ENCODE data around the gene NPAS1.

DNA sequence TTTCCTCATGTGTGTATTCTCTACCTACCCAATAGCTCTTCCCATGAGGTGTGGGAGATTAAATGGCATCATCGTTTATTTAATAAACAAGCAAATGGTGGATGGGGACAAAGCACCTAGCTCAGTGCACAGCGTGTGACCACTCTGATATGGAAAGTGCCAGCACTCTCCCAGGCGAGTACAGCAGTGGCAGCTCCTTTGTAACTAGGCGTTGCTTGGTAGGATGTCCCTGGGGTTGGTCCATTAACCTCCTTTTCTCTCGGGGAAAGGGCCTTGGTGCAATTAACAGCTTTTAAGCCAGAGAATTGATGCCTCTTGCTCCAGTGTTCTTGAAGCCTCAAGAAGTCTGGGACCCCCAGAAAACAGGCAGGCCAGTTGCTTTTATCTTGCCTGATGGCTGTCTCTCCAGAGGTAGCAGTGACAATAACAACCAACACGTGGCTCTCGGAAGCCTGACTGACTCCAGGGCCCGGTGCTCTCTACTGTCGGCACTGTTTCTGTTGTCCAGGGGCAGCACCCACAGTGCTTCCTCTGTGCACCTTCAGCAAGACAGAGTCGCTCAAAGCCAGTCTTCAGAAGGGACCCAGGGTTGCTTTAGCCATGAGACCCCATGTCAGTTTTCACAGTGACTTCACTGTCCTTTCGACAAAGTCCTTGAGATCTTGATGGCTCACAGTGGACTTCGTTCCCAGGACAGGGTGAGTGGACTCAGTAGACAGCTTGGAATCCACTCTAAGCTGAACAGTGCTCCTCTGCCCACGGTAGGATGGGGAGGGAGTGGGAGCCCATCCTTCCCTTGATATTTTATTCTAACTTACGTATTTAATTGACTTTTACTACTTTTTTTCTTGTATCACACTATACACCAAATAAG is 33.9 kb upstream of the NPAS1 start:
- TF ChIP-seq CTCF (conservative IDR thresholded peaks at IDR 0.05; ENCODE audit: low read depth in 2 of 2) (no peak), EZH2 (IDR thresholded peaks at IDR 0.05; ENCODE audit: low read depth, unreplicated experiment) (no peak), CREB1 (CRISPR knock-in tag; IDR thresholded peaks at IDR 0.05; ENCODE audit: low read depth) (no peak), POLR2AphosphoS5 (IDR thresholded peaks at IDR 0.05; ENCODE audit: low read depth) (no peak), NANOG (IDR thresholded peaks at IDR 0.05; ENCODE audit: borderline replicate concordance) (no peak), EZH2phosphoT487 (IDR thresholded peaks at IDR 0.05; ENCODE audit: unreplicated experiment) (no peak), ZNF331 (CRISPR knock-in tag; IDR thresholded peaks at IDR 0.05; ENCODE audit: low read depth) (no peak), ETS1 (IDR thresholded peaks at IDR 0.05) (no peak)
- TF ChIP-seq, protein P1, sequence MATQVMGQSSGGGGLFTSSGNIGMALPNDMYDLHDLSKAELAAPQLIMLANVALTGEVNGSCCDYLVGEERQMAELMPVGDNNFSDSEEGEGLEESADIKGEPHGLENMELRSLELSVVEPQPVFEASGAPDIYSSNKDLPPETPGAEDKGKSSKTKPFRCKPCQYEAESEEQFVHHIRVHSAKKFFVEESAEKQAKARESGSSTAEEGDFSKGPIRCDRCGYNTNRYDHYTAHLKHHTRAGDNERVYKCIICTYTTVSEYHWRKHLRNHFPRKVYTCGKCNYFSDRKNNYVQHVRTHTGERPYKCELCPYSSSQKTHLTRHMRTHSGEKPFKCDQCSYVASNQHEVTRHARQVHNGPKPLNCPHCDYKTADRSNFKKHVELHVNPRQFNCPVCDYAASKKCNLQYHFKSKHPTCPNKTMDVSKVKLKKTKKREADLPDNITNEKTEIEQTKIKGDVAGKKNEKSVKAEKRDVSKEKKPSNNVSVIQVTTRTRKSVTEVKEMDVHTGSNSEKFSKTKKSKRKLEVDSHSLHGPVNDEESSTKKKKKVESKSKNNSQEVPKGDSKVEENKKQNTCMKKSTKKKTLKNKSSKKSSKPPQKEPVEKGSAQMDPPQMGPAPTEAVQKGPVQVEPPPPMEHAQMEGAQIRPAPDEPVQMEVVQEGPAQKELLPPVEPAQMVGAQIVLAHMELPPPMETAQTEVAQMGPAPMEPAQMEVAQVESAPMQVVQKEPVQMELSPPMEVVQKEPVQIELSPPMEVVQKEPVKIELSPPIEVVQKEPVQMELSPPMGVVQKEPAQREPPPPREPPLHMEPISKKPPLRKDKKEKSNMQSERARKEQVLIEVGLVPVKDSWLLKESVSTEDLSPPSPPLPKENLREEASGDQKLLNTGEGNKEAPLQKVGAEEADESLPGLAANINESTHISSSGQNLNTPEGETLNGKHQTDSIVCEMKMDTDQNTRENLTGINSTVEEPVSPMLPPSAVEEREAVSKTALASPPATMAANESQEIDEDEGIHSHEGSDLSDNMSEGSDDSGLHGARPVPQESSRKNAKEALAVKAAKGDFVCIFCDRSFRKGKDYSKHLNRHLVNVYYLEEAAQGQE (IDR thresholded peaks at IDR 0.05; ENCODE audit: unreplicated experiment), result no peak
- TF ChIP-seq, protein P2, sequence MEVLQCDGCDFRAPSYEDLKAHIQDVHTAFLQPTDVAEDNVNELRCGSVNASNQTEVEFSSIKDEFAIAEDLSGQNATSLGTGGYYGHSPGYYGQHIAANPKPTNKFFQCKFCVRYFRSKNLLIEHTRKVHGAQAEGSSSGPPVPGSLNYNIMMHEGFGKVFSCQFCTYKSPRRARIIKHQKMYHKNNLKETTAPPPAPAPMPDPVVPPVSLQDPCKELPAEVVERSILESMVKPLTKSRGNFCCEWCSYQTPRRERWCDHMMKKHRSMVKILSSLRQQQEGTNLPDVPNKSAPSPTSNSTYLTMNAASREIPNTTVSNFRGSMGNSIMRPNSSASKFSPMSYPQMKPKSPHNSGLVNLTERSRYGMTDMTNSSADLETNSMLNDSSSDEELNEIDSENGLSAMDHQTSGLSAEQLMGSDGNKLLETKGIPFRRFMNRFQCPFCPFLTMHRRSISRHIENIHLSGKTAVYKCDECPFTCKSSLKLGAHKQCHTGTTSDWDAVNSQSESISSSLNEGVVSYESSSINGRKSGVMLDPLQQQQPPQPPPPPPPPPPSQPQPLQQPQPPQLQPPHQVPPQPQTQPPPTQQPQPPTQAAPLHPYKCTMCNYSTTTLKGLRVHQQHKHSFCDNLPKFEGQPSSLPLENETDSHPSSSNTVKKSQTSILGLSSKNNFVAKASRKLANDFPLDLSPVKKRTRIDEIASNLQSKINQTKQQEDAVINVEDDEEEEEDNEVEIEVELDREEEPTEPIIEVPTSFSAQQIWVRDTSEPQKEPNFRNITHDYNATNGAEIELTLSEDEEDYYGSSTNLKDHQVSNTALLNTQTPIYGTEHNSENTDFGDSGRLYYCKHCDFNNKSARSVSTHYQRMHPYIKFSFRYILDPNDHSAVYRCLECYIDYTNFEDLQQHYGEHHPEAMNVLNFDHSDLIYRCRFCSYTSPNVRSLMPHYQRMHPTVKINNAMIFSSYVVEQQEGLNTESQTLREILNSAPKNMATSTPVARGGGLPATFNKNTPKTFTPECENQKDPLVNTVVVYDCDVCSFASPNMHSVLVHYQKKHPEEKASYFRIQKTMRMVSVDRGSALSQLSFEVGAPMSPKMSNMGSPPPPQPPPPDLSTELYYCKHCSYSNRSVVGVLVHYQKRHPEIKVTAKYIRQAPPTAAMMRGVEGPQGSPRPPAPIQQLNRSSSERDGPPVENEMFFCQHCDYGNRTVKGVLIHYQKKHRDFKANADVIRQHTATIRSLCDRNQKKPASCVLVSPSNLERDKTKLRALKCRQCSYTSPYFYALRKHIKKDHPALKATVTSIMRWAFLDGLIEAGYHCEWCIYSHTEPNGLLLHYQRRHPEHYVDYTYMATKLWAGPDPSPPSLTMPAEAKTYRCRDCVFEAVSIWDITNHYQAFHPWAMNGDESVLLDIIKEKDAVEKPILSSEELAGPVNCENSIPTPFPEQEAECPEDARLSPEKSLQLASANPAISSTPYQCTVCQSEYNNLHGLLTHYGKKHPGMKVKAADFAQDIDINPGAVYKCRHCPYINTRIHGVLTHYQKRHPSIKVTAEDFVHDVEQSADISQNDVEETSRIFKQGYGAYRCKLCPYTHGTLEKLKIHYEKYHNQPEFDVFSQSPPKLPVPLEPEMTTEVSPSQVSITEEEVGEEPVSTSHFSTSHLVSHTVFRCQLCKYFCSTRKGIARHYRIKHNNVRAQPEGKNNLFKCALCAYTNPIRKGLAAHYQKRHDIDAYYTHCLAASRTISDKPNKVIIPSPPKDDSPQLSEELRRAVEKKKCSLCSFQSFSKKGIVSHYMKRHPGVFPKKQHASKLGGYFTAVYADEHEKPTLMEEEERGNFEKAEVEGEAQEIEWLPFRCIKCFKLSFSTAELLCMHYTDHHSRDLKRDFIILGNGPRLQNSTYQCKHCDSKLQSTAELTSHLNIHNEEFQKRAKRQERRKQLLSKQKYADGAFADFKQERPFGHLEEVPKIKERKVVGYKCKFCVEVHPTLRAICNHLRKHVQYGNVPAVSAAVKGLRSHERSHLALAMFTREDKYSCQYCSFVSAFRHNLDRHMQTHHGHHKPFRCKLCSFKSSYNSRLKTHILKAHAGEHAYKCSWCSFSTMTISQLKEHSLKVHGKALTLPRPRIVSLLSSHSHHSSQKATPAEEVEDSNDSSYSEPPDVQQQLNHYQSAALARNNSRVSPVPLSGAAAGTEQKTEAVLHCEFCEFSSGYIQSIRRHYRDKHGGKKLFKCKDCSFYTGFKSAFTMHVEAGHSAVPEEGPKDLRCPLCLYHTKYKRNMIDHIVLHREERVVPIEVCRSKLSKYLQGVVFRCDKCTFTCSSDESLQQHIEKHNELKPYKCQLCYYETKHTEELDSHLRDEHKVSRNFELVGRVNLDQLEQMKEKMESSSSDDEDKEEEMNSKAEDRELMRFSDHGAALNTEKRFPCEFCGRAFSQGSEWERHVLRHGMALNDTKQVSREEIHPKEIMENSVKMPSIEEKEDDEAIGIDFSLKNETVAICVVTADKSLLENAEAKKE (CRISPR knock-in tag; IDR thresholded peaks at IDR 0.05), result no peak

Measured in GM23338 (cell line).